ENCODE measurements around the gene MUCL3.

Gene MUCL3, protein sequence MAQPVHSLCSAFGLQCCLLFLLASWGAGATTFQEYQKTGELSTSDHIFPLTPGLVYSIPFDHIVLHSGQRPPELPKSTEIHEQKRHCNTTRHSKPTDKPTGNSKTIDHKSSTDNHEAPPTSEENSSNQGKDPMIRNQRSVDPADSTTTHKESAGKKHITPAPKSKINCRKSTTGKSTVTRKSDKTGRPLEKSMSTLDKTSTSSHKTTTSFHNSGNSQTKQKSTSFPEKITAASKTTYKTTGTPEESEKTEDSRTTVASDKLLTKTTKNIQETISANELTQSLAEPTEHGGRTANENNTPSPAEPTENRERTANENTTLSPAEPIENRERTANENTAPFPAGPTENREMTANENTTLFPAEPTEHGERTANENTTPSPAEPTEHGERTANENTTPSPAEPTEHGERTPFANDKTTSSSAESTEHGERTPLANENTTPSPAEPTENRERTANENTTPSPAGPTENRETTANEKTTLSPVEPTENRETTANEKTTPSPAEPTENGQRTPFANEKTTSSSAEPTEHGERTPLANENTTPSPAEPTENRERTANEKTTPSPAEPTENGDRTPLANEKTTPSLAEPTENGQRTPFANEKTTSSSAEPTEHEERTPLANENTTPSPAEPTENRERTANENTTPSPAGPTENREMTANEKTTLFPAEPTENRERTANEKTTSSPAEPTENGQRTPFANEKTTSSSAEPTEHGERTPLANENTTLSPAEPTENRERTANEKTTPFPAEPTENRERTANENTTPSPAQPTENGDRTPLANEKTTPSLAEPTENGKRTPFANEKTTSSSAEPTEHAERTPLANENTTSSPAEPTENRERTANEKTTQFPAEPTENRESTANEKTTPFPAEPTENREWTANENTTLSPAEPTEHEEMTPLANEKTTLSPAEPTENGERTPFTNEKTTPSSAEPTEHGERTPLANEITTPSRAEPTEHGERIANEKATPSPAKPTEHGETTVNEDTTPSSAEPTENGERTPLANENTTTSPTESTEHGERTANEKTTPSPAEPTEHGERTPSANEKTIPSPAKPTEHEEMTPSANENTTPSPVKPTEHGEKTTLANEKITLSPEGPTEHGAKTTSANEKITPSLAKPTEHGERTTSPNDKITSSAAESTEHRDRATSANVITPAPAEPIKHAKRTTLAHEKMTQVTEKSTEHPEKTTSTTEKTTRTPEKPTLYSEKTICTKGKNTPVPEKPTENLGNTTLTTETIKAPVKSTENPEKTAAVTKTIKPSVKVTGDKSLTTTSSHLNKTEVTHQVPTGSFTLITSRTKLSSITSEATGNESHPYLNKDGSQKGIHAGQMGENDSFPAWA (N-terminal part only)

GRCh38 chr6:30940361-30940986, at the start of gene MUCL3:
TSS of gene MUCL3 (plus strand) at chr6:30940973. CDS start at chr6:30941000, 27 bp downstream.
- Histone ChIP-seq H3K36me3 (ENCODE audit: insufficient read depth, low read length) (no peaks in the 10 kb centered on the region), H3K27me3 (ENCODE audit: insufficient read depth, low read length) (peaks cover 4% of the 10 kb centered on the region; the same call in 1 of the 2 replicates), H3K4me1 (ENCODE audit: control insufficient read depth, insufficient read depth, low read length, unreplicated experiment) (peaks cover 5% of the 10 kb centered on the region), H3K27ac (ENCODE audit: low read depth, low read length) (no peak within 1 kb of the TSS), H2AFZ (ENCODE audit: low read length, unreplicated experiment) (no peak within 1 kb of the TSS), H3K79me2 (ENCODE audit: control insufficient read depth, insufficient read depth, low read length, unreplicated experiment) (no peaks in the 10 kb centered on the region), H3K4me3 (ENCODE audit: low read depth, low read length) (no peak within 1 kb of the TSS)

DNA sequence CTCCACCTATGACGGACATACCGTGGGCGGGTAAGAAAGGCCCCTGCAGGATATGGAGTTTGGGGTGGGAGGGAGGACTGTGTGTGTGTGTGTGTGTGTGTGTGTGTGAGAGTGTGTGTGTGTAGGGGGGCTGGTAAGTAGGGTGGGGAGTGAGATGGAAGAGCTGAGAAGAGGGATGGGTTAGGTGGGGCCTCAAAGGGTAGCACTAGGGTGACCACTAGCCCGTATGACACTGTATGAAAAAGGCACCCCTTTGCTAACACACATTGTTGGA, 49.4 kb upstream of the MUCL3 start:
- H3K36me3 ChIP-seq (ENCODE audit: insufficient read depth, low read length) = no peaks in the 10 kb centered on the region
- no peak overlapping the region for H2AFZ ChIP-seq (ENCODE audit: low read length, unreplicated experiment)
- H3K27me3 ChIP-seq (ENCODE audit: insufficient read depth, low read length) = no peaks in the 10 kb centered on the region
- H3K4me1 ChIP-seq (ENCODE audit: control insufficient read depth, insufficient read depth, low read length, unreplicated experiment) = peaks cover 23% of the 10 kb centered on the region
- H3K27ac ChIP-seq (ENCODE audit: low read depth, low read length) = no peak overlapping the region
- H3K79me2 ChIP-seq (ENCODE audit: control insufficient read depth, insufficient read depth, low read length, unreplicated experiment) = no peaks in the 10 kb centered on the region
- H3K4me3 ChIP-seq (ENCODE audit: low read depth, low read length) = no peak overlapping the region

GRCh38 chr6:30891816-30892538, 48.8 kb upstream of the MUCL3 start:
- Histone ChIP-seq H3K79me2 (ENCODE audit: control insufficient read depth, insufficient read depth, low read length, unreplicated experiment) (no peaks in the 10 kb centered on the region), H3K36me3 (ENCODE audit: insufficient read depth, low read length) (no peaks in the 10 kb centered on the region)

GRCh38 chr6:30893001-30893591, 47.7 kb upstream of the MUCL3 start:
- Histone ChIP-seq H3K36me3 (ENCODE audit: insufficient read depth, low read length) (no peaks in the 10 kb centered on the region), H3K27ac (ENCODE audit: low read depth, low read length) (no peak overlapping the region), H3K4me1 (ENCODE audit: control insufficient read depth, insufficient read depth, low read length, unreplicated experiment) (peaks cover 8% of the 10 kb centered on the region), H3K79me2 (ENCODE audit: control insufficient read depth, insufficient read depth, low read length, unreplicated experiment) (no peaks in the 10 kb centered on the region), H3K4me3 (ENCODE audit: low read depth, low read length) (no peak overlapping the region), H3K27me3 (ENCODE audit: insufficient read depth, low read length) (no peaks in the 10 kb centered on the region), H2AFZ (ENCODE audit: low read length, unreplicated experiment) (no peak overlapping the region)

More at GRCh38 chr6:30891816-30892538, 48.8 kb upstream of the MUCL3 start:
- Histone ChIP-seq H2AFZ (ENCODE audit: low read length, unreplicated experiment) (no peak overlapping the region), H3K27me3 (ENCODE audit: insufficient read depth, low read length) (no peaks in the 10 kb centered on the region), H3K4me1 (ENCODE audit: control insufficient read depth, insufficient read depth, low read length, unreplicated experiment) (peaks cover 17% of the 10 kb centered on the region), H3K4me3 (ENCODE audit: low read depth, low read length) (no peak overlapping the region), H3K27ac (ENCODE audit: low read depth, low read length) (no peak overlapping the region)

GRCh38 chr6:30893666-30894065, 47.1 kb upstream of the MUCL3 start:
- H3K27me3 ChIP-seq (ENCODE audit: insufficient read depth, low read length) = no peaks in the 10 kb centered on the region
- no peaks in the 10 kb centered on the region for H3K79me2 ChIP-seq (ENCODE audit: control insufficient read depth, insufficient read depth, low read length, unreplicated experiment)
- H3K4me3 ChIP-seq (ENCODE audit: low read depth, low read length) = no peak overlapping the region
- H3K4me1 ChIP-seq (ENCODE audit: control insufficient read depth, insufficient read depth, low read length, unreplicated experiment) = peaks cover 2% of the 10 kb centered on the region
- H2AFZ ChIP-seq (ENCODE audit: low read length, unreplicated experiment) = no peak overlapping the region
- H3K27ac ChIP-seq (ENCODE audit: low read depth, low read length) = no peak overlapping the region
- no peaks in the 10 kb centered on the region for H3K36me3 ChIP-seq (ENCODE audit: insufficient read depth, low read length)

- Histone ChIP-seq H3K27ac (ENCODE audit: low read depth, low read length) (no peak overlapping the region), H3K4me1 (ENCODE audit: control insufficient read depth, insufficient read depth, low read length, unreplicated experiment) (no peaks in the 10 kb centered on the region), H3K4me3 (ENCODE audit: low read depth, low read length) (no peak overlapping the region), H3K36me3 (ENCODE audit: insufficient read depth, low read length) (no peaks in the 10 kb centered on the region), H2AFZ (ENCODE audit: low read length, unreplicated experiment) (no peak overlapping the region), H3K27me3 (ENCODE audit: insufficient read depth, low read length) (no peaks in the 10 kb centered on the region), H3K79me2 (ENCODE audit: control insufficient read depth, insufficient read depth, low read length, unreplicated experiment) (no peaks in the 10 kb centered on the region)
Measured at GRCh38 chr6:30894381-30894780, 46.4 kb upstream of the MUCL3 start.

GRCh38 chr6:30894935-30895334, 45.8 kb upstream of the MUCL3 start:
- H3K4me3 ChIP-seq (ENCODE audit: low read depth, low read length) = no peak overlapping the region
- no peaks in the 10 kb centered on the region for H3K27me3 ChIP-seq (ENCODE audit: insufficient read depth, low read length)
- H3K4me1 ChIP-seq (ENCODE audit: control insufficient read depth, insufficient read depth, low read length, unreplicated experiment) = no peaks in the 10 kb centered on the region
- H3K36me3 ChIP-seq (ENCODE audit: insufficient read depth, low read length) = no peaks in the 10 kb centered on the region
- H3K79me2 ChIP-seq (ENCODE audit: control insufficient read depth, insufficient read depth, low read length, unreplicated experiment) = no peaks in the 10 kb centered on the region
- no peak overlapping the region for H2AFZ ChIP-seq (ENCODE audit: low read length, unreplicated experiment)
- no peak overlapping the region for H3K27ac ChIP-seq (ENCODE audit: low read depth, low read length)

DNA sequence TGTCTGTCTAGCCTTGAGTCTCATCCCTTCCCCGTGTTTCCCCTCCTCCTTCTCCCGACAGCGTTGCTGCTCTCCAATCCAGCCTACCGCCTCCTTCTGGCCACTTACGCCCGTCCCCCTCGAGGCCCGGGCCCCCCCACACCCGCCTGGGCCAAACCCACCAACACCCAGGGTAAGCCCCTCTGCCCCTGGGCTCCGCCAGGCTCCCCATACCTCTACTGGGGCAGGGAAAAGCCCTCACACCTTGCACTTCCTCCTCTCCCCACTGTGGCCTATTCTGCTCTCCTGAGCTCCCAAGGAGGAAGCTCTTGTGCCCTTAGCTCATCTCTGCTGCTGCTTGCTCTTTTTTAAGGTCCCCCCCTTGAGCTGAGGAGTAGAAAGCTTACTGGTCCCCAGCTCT, 45.4 kb upstream of the MUCL3 start:
- H2AFZ ChIP-seq (ENCODE audit: low read length, unreplicated experiment) = no peak overlapping the region
- H3K27me3 ChIP-seq (ENCODE audit: insufficient read depth, low read length) = no peaks in the 10 kb centered on the region
- H3K36me3 ChIP-seq (ENCODE audit: insufficient read depth, low read length) = no peaks in the 10 kb centered on the region
- no peaks in the 10 kb centered on the region for H3K4me1 ChIP-seq (ENCODE audit: control insufficient read depth, insufficient read depth, low read length, unreplicated experiment)
- no peaks in the 10 kb centered on the region for H3K79me2 ChIP-seq (ENCODE audit: control insufficient read depth, insufficient read depth, low read length, unreplicated experiment)
- no peak overlapping the region for H3K4me3 ChIP-seq (ENCODE audit: low read depth, low read length)
- H3K27ac ChIP-seq (ENCODE audit: low read depth, low read length) = no peak overlapping the region

DNA sequence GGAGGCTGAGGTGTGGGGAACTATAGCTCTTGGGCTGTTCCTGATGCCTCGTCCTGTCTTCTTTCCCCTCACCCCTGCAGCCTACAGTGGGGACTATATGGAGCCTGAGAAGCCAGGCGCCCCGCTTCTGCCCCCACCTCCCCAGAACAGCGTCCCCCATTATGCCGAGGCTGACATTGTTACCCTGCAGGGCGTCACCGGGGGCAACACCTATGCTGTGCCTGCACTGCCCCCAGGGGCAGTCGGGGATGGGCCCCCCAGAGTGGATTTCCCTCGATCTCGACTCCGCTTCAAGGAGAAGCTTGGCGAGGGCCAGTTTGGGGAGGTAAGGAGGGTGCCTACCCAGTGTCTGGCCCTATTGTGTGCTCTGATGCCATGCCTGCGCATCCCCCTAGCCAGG, 44.2 kb upstream of the MUCL3 start:
- Histone ChIP-seq H3K36me3 (ENCODE audit: insufficient read depth, low read length) (no peaks in the 10 kb centered on the region), H3K27ac (ENCODE audit: low read depth, low read length) (no peak overlapping the region), H3K4me1 (ENCODE audit: control insufficient read depth, insufficient read depth, low read length, unreplicated experiment) (no peaks in the 10 kb centered on the region), H3K79me2 (ENCODE audit: control insufficient read depth, insufficient read depth, low read length, unreplicated experiment) (no peaks in the 10 kb centered on the region), H2AFZ (ENCODE audit: low read length, unreplicated experiment) (no peak overlapping the region), H3K4me3 (ENCODE audit: low read depth, low read length) (no peak overlapping the region), H3K27me3 (ENCODE audit: insufficient read depth, low read length) (no peaks in the 10 kb centered on the region)
